Suprapubic skin (tissue), 4 donors: ENCODE measurements around the gene MYL10. TPM values are rescaled to one million over a fixed set of nuclear protein-coding genes. Genes with fewer than 3 reads are reported as not detected.
A peak's percentile ranks its signal among the peaks of the same experiment; 100 is the strongest.

ENCODE experiments used
- DNase-seq, 2 donors: peaks; one replicate each; pipeline ENCODE4 v3.0.0-alpha.2; 2019; ENCODE audit warnings: low spot score in 2 of 2
- H3K27ac ChIP-seq: fragments of 200-600 bp; sonication (generic); one replicate; pipeline ENCODE4 v1.5.1; 2019
- H3K27me3 ChIP-seq: fragments of 200-600 bp; sonication (generic); one replicate; pipeline ENCODE4 v1.5.1; 2019
- H3K36me3 ChIP-seq: fragments of 200-600 bp; sonication (generic); one replicate; pipeline ENCODE4 v1.5.1; 2019
- H3K4me1 ChIP-seq: fragments of 200-600 bp; sonication (generic); one replicate; pipeline ENCODE4 v1.5.1; 2019
- H3K4me3 ChIP-seq: fragments of 200-600 bp; sonication (generic); one replicate; pipeline ENCODE4 v1.5.1; 2019; ENCODE audit warnings: mild to moderate bottlenecking
- H3K9me3 ChIP-seq: fragments of 200-600 bp; sonication (generic); one replicate; pipeline ENCODE4 v1.5.1; 2019
- CTCF ChIP-seq, 2 donors: fragments of 200-600 bp in 1 of 2; fragments of 450-650 bp in 1 of 2; sonication (generic) in 1 of 2; IDR thresholded peaks; one replicate each; pipeline ENCODE4 v1.5.1; 2016 to 2019; ENCODE audit warnings: antibody characterized with exemption in 2 of 2, mild to moderate bottlenecking in 1 of 2, moderate library complexity in 1 of 2
- EP300 ChIP-seq: sonication (generic); formaldehyde crosslinking; IDR thresholded peaks from one replicate; pipeline ENCODE4 v1.6.1; 2017; ENCODE audit warnings: antibody characterized with exemption
- POLR2A ChIP-seq, 2 donors: fragments of 450-650 bp; IDR thresholded peaks; one replicate each; pipeline ENCODE4 v1.6.1; 2017; ENCODE audit warnings: antibody characterized with exemption in 2 of 2, mild to moderate bottlenecking in 2 of 2, moderate library complexity in 2 of 2
- POLR2AphosphoS5 ChIP-seq, 3 donors: sonication (generic); formaldehyde crosslinking; IDR thresholded peaks; one replicate each; pipeline ENCODE4 v1.6.1; 2017; ENCODE audit warnings: antibody characterized with exemption in 3 of 3
- WGBS: methylation state at CpG from one replicate; pipeline ENCODE4 v1.1.5; 2018; 5-methylcytosine and 5-hydroxymethylcytosine counted together
- total RNA-seq, 4 donors: library from RNA; depleted of rRNA; stranded (reverse); fragments of >200 nt; gene quantifications; one replicate each; pipeline ENCODE4 v1.1.0, GENCODE V29; 2016

MYL10 gene
- total RNA-seq, 4 donors from 2014 or later, result not detected

- no peak overlapping the region for H3K27ac ChIP-seq
- TF ChIP-seq POLR2AphosphoS5 (IDR thresholded peaks at IDR 0.05) (no peak), CTCF (IDR thresholded peaks at IDR 0.05) (no peak), EP300 (no peak), POLR2A (IDR thresholded peaks at IDR 0.05) (no peak)
- H3K4me1 ChIP-seq, result peaks cover 10% of the 10 kb centered on the region
- no peaks in the 10 kb centered on the region for H3K36me3 ChIP-seq
- peaks cover 54% of the 10 kb centered on the region for H3K27me3 ChIP-seq
- 89% methylated on average over 2 of the region's 2 CpGs for WGBS
- no peak overlapping the region for H3K4me3 ChIP-seq
- peak in 1 of 2 donors; percentile 12 for DNase-seq
- no peaks in the 10 kb centered on the region for H3K9me3 ChIP-seq
Observed at GRCh38 chr7:101591504-101591903, 37.6 kb downstream of the MYL10 start.

GRCh38 chr7:101590663-101591435, 38.2 kb downstream of the MYL10 start:
- Histone ChIP-seq H3K9me3 (no peaks in the 10 kb centered on the region), H3K4me1 (peaks cover 10% of the 10 kb centered on the region), H3K27me3 (peaks cover 50% of the 10 kb centered on the region), H3K4me3 (no peak overlapping the region), H3K36me3 (no peaks in the 10 kb centered on the region), H3K27ac (no peak overlapping the region)
- no peak for TF ChIP-seq POLR2AphosphoS5 (IDR thresholded peaks at IDR 0.05)
- no peak for TF ChIP-seq POLR2A (IDR thresholded peaks at IDR 0.05)
- no peak for TF ChIP-seq CTCF (IDR thresholded peaks at IDR 0.05)
- TF ChIP-seq EP300, result no peak
- peak in 1 of 2 donors; percentile 62 for DNase-seq
- WGBS, result 62% methylated on average over 10 of the region's 18 CpGs

- Histone ChIP-seq H3K9me3 (no peaks in the 10 kb centered on the region), H3K4me1 (peaks cover 10% of the 10 kb centered on the region), H3K27me3 (peaks cover 43% of the 10 kb centered on the region), H3K27ac (no peak overlapping the region), H3K4me3 (no peak overlapping the region), H3K36me3 (no peaks in the 10 kb centered on the region)
- peak in 1 of 2 donors; percentile 63 for DNase-seq
- TF ChIP-seq POLR2AphosphoS5 (IDR thresholded peaks at IDR 0.05) (no peak), POLR2A (IDR thresholded peaks at IDR 0.05) (no peak), CTCF (IDR thresholded peaks at IDR 0.05) (no peak), EP300 (no peak)
- WGBS, result 59% methylated on average over 10 of the region's 15 CpGs
Observed at GRCh38 chr7:101589976-101590662, 39.0 kb downstream of the MYL10 start.

- H3K9me3 ChIP-seq, result no peaks in the 10 kb centered on the region
Observed at GRCh38 chr7:101589052-101589451, 40.0 kb downstream of the MYL10 start.

More at GRCh38 chr7:101589052-101589451, 40.0 kb downstream of the MYL10 start:
- 79% methylated on average over 5 of the region's 5 CpGs for WGBS
- Histone ChIP-seq H3K36me3 (no peaks in the 10 kb centered on the region), H3K27ac (no peak overlapping the region), H3K4me1 (peaks cover 10% of the 10 kb centered on the region), H3K27me3 (peaks cover 33% of the 10 kb centered on the region), H3K4me3 (no peak overlapping the region)
- TF ChIP-seq CTCF (IDR thresholded peaks at IDR 0.05) (no peak), EP300 (no peak), POLR2A (IDR thresholded peaks at IDR 0.05) (no peak), POLR2AphosphoS5 (IDR thresholded peaks at IDR 0.05) (no peak)
- DNase-seq, result peak in 1 of 2 donors; percentile 52
